UCSD-AML1 (cell line): Measurements from ENCODE around the gene ARMC2.
"Not testable (repeated sequence)": the region's sequence is repeated elsewhere in the genome, so short reads cannot be mapped to it uniquely, and the experiment has no call there.

Source experiments
- DNase-seq: peaks from one replicate; lab custom pipeline; 2025; ENCODE audit not compliant: unreplicated experiment; lab: John Stamatoyannopoulos, UW

The ARMC2 gene

DNA sequence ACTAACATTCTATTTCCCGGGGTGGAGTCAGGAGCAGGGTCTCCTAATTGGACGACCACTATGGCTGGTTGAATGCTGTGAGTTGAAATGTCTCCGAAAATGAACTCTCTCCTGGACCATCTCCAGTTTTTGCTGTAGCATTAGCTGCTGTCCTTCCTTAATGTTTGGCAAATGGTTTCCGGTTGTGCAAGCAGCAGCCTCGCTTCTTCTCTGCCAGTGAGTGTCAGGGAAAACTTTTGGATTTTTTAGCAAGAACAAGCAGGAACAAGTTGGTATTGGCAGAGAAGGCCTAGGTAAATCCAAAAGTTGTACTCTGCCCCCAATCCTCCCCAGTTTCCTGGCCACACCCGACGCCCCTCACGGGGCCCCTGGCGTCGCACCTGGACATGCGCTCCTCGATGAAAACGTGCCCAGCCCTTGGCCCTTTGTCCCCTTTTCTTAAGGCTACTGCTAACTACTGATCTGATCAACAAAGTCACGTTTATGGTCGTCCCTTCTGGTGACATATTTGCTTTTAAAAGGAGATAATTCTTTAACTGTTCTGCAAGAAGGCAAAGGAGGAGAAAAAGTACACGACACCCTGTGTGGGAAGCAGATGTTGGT lies 103.2 kb downstream of the ARMC2 start:
- no peak for DNase-seq

DNA sequence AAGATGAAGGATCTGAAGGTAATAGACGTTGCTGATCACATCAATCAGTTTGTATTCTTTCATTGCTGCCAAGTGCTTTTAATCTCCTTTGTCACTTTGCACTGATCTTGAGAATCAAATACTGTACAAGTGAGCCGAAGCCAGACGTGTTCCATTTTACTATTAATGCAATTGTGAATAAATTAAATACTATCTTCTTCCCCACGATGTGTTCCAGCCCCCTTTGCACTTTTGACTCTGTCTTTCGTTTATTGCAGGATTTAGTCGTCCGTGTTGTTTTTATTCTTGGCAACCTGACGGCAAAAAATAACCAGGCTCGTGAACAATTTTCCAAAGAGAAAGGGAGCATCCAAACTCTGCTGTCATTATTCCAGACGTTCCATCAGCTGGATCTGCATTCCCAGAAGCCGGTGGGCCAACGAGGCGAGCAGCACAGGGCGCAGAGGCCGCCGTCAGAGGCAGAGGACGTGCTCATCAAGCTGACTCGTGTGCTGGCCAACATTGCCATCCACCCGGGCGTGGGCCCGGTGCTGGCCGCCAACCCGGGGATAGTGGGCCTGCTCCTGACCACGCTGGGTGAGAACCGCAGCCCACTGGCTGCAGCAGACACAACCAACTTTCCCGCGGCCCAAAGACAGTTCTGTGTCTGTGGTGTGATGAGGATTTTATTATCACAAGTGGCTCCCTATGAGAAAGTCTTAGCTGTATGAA lies 104.7 kb downstream of the ARMC2 start:
- DNase-seq: no peak

DNA sequence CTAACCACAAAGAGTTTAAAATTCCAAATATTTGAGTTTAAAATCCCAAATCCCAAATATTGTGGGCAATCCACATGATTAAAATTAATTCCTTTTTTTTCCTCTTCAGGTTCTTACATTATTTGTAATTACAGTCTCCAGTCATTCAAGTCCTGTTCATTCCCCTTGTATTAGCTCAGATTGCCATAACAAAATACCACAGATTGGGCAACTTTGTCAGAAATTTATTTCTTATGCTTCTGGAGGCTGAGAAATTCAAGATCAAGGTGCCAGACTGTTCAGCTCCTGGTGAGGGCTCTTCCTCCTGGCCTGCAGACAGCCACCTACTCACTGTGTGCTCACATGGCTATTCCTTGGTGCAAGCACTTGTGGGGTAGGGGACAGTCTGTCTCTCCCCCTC lies 105.5 kb downstream of the ARMC2 start:
- no peak for DNase-seq

DNA sequence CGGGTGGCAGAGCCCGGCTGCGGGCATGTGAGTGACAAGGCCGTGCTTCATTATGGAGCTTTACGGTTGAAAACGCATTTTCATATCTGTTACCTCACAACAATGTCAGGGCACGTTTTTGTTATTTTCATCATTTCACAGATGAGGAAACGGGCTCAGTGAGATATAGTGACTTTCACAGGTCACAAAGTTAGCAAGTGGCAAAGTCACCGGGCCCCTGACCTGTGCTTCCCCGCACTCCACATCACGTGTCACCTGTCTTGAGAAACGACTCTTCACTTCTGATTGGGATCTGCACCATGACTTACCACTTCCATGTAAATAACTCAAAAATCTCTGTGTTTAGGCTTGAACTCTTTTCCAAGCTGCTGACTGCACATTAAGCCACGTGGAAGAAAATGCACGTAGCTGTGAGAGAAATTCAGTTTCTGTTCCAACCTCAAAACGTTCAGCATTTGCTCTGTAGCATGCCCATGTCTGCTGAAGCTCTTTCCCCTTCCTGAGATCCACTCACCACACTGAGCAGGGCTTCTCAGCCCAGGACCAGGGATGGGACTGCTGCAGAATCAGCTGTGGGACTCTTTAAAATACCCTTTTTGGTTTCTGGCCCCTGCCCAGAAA lies 107.2 kb downstream of the ARMC2 start:
- no peak for DNase-seq

DNA sequence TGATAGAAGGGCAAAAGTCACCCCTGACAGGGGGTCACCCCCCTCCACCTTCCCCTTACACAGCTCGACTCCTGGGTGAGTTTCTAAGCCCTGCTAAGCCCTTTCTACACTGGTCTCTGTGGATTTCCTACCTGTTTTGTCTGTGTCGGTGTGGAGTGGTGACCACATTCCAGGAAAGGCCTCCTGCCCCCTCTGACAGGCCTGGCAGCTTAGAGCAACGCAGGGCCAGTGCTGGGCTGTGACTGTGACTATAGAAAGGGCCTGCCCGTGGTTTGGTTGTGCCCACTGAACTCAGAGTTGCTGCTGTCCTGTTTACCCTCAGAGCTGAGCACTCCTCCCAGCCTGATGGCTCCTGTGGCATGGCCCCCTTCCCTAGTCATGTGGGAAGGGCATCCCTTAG lies 109.0 kb downstream of the ARMC2 start:
- no peak for DNase-seq

DNA sequence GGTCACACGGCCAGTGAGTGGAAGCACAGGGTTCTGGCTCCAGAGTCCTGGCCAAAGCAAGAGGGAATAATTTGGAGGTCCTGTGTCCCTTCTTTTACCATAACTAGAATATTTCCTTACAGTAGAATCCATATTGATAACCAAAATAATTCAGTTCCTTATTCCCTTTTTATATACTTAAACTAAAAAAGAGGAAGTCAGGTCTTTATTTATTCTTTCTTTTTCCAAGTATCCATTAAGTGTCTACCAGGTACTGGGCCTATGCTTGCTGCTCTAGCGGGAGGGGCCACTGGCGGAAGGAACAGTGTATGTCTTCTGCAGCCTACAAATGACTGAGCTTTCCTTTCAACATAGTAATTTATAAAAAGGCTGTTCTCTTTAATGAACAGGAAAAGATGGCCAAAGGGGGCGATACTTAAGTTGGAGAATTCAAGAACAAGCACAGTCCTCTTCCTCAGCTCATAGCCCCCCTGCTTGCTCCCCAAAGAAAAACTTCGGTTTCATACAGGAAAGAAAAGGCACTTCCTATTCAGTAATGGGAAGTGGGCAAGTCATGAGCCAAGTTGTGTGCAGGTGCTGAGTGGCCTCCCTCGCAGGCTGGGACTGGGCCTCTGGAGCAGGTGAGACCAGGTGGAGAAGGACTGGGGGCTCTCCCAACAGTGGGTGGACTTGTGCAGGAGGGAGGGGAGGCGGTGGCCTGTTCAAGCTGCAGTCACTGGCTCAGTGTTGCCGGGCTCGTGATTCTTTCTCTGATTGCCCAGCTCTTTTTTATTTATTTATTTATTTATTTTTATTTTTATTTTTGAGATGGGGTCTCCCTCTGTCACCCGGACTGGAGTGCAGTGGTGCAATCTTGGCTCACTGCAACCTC lies 110.9 kb downstream of the ARMC2 start:
- peak; percentile 48 for DNase-seq

DNA sequence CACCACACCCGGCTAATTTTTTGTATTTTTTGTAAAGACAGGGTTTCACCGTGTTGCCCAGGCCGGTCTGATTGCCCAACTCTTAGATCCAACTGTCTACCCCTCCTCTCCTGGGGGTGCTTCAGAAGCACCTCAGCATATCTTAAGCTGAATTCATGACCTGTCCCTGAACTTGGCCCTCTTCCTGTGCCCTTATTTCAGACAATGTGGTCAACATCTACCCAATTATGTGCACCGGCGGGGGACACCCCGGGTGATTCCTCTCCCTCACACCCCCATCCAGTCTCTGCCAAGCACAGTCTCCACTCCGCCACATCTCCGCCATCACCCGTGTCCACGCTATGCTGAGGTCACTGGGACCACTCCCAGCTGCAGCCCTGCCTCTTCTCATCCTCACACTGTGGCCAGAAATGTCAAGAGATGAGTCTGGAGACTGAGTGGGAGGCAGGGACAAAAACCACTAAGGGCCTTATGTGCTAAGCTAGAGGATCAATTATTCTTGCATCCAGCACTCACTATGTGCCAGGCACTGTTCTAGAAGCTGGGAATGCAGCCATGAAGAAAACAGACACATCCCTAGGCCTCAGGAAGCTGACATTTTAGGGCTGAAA lies 111.9 kb downstream of the ARMC2 start:
- no peak for DNase-seq

DNA sequence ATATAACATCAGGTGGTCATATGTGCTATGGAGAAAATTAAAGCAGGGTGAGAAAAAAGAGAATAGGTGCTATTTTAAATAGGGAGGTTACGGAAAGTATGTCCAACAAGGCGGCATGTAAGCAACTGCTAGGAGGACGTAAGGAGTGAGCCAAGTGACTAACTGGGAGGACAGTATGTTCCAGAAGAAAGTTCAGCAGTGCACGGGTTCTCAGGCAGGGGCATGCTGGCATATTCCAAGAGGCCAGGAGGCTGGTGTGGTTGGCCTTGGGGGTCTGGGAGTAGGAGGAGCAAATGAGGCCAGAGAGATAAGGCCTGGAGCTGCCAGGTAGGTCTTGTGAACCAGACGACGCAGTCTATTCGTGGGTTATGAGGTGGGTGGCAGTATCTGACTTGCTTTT lies 112.4 kb downstream of the ARMC2 start:
- no peak for DNase-seq

DNA sequence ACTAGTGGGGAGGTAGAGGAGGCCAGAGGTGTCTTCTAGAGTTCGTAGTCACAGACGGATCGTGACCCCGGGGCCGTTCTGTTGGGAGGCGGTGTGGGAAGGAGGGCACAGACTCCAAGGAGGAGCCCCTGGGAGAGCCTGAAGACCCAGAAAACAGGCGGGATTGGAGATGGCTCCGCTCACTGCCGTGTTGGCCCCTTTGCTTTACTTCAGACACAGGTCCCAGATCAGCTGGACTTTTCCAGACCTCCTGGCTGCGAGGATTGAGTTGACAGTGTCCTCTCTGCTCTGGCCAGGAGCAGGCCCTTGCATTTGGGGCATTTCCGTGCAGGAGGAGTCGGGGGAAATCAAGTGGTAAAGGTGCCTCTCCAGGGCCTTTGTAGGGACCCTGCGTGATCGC lies 112.9 kb downstream of the ARMC2 start:
- DNase-seq: no peak

DNA sequence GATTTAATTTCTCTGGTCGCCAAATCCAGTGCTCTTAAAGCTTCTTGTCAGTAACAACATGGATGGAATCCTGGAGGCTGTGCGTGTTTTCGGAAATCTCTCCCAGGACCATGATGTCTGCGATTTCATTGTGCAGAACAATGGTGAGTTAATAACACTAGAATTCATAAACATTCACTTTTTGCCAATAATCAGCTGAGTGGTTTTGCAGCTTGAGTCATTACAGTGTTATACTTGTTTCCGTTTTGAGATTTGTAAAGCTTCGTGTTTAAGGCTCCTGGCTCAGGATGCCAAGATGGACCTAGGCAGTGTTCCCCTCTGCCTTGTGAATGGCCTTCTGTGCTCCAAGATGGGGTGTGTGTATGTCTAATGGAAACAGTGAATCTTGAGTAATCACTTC lies 113.8 kb downstream of the ARMC2 start:
- DNase-seq: no peak

DNA sequence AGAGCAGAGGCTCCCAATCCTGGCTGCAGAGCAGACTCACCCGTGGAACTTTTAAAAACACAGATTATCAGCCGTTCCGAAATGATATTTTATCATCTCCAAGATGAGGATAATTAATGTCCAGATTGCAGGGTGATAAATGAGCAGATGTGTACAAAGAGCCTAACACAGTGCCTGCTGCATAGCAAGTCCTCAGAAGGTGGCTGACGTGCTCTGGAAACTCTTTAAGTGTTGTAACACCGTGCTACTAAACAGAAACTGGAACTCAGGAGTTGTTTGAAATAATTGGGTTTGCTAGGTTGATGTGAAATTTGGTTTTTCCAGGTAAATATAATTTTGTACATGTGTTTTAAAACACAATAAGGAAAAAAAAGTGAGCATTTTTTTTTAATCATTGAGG lies 118.0 kb downstream of the ARMC2 start:
- DNase-seq: no peak

DNA sequence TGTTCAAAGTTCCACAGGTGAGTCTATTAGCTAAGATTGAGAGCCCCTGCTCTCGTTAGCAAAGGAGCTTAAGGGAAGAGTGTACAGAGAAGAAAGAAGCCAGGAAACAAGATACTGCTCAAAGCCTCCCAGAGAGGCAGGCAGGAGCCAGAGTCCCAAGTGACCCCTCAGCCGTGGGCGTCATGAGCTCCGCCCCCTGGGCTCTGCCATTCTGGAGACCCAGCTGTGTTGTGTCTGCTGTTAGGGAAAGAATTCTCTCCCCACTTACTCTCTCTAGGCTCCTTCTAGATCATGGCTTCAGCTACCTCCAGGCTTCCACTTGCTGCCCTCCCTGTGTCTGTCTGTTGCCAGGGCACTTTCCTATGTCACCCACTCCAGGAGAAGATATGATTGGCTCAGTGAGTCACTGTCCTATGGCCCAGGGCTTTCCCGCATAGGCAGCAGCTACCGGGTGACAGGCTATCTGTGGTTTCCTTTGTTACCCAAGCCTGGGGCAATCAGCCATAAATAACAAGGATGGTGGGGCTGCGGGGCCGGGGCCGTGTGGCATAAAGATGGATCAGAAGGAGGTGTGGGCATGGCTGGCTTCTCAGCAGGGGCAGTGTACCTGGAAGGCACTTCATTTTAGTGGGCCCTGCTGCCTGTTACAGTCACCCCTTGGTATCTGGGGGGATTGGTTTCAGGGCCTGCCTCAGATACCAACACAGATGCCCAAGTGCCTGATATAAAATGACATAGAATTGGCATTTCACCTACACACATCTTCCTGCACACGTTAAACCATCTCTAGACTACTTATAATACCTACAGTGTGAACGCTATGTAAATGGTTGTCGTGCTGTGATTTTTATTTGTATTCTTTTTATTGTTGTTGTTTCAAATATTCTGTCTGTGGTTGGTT lies 118.9 kb downstream of the ARMC2 start:
- DNase-seq: peak; percentile 74

DNA sequence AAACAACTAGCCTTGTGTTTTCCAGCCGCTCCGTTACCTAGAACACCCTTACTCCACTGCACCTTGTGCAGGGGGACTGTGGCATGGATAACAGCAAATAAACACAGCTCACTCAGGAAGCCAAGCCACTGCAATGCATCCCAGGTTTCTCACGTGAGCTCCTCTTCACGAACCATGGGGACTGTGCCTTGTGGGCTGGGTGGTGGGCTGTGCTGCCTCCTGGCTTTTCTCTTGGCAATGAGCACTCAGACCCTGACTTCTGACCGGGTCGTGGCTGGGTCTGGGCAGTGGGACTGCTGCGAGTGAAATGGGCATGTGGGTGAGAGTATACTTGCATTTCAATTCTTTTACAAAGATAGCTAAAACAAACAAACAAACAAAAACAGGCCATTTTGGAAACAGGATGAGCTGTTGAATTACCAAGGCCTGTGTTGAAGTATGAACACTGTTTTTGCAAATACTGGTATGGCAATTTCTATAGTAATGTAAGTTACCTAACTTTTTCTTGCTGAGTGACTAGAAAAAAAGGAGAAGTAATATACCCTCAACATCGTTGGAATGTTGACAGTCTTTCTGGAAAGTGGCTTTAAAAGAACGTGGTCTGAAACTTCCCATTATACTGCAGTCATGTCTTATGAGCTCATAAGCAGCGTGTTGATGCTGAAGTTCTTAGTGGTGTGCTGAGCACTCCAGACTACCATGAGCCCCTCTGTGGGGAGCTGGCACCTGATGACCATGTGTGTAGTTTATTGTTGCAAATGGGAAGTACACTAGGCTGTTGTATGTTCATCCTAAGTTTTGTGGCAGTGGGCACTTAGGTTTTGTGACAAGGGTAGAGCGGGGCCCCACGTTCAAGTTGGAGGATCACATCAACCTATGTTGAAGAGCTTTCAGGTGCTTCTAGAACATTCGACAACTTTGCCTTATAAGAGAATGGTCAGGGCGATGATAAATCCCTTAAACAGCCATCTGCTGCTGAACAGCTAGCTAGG lies 120.4 kb downstream of the ARMC2 start:
- peak; percentile 26 for DNase-seq

DNA sequence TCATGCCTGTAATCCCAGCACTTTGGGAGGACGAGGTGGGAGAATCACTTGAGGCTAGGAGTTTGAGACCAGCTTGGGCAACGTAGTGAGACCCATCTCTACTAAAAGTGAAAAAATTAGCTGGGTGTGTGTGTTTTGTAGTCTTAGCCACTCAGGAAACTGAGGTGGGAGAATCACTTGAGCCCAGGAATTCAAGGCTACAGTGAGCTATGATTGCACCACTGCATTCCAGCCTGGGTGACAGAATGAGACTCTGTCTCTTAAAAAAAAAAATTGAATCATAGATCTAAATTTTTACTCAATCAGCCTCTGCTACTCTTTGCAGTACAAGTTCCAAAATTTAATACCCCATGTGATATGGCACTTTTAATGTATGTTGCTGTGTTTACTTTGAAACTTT lies 121.6 kb downstream of the ARMC2 start:
- no peak for DNase-seq

DNA sequence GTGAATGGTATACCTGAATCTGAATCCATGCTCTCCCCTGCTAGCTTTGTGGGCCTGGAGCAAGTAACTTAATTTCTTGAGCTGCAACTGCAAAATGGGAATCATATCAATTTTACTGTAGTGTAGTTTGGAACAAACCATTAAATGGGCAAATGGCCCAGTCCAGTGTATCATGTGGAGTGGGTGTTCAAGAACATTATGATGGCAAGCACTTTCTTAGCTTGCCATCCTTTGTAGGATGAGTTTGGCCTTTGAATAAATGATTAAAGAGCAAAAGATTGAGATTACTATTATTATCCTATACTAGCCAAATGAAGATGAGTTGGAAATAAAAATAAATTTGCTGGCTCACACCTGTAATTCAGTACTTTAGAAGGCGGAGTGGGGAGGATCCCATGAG lies 126.0 kb downstream of the ARMC2 start:
- DNase-seq: no peak

DNA sequence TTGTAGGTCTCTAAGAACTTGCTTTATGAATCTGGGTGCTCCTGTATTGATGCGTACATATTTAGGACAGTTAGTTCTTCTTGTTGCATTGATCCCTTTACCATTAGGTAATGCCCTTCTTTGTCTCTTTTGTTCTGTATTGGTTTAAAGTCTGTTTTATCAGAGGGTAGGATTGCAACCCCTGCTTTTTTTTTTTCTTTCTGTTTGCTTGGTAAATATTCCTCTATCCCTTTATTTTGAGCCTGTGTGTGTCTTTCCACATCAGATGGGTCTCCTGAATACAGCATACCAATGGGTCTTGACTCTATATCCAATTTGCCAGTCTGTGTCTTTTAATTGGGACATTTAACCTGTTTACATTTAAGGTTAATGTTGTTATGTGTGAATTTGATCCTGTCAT lies 130.4 kb downstream of the ARMC2 start:
- DNase-seq: not testable (repeated sequence)

DNA sequence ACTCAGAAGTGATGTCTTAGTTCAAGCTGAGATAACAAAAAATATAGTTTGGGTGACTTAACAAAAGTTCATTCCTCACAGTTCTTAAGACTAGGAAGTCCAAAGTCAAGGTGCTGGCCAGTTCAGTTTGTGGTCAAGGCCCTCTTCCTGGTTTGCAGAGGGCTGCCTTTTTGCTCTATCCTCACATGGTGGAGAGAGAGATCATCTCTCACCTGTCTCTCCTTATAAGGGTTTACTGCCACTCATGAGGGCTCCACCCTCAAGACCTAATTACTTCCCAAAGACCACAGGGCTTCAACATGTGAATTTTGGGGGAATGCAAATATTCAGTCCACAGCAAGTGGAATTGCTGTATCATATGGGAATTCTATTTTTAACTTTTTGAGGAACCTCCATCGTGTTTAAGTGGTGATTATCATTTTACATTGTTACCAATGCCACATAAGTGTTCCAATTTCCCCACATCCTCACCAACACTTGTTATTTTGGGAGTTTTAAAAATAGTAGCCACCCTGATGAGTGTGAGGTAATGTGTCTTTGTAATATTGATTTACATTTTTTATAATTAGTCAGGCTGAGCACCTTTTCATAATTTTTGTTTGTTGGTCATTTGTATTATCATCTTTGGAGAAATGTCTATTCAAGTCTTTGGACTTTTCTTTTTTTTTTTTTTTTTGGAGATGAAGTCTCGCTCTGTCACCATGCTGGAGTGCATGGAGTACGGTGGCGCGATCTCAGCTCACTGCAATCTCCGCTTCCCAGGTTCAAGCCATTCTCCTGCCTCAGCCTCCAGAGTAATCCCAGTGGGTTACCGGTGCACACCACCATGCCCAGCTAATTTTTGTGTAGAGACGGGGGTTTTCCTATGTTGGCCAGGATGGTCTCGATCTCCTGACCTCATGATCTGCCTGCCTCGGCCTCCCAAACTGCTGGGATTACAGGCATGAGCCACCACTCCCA lies 134.2 kb downstream of the ARMC2 start:
- DNase-seq: no peak

DNA sequence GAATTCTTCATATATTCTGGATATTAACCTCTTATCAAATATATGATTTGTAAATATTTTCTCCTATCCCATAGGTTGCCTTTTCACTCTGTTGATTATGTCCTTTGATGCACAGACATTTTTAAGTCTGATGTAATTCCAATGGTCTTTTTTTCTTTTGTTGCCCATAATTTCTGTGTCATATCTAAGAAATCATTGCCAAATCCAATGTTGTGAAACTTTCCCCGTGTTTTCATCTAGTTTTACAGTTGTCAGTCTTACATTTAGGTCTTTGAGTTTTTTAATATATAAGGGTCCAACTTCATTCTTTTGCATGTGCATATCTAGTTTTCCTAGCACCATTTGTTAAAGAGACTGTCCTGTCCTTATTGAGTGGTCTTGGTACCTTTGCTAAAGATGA lies 134.9 kb downstream of the ARMC2 start:
- no peak for DNase-seq
